Transverse colon (tissue), 4 donors: ENCODE results near the gene UGT1A10.

Source experiments
- POLR2AphosphoS5 ChIP-seq, 3 donors: sonication (generic); formaldehyde crosslinking; IDR thresholded peaks; one replicate each; pipeline ENCODE4 v1.6.1; 2016; ENCODE audit warnings: antibody characterized with exemption in 3 of 3
- TF ChIP-seq, protein P1 (sequence below), 5 experiments: fragments of 200-600 bp in 3 of 5; fragments of 450-650 bp in 2 of 5; sonication (generic) in 3 of 5; IDR thresholded peaks; 1 replicate in 2 of 5; 2 replicates in 3 of 5; pipeline ENCODE4 v1.5.1; 2016 to 2017; ENCODE audit warnings: antibody characterized with exemption in 5 of 5, inconsistent platforms in 3 of 5, mild to moderate bottlenecking in 2 of 5, moderate library complexity in 1 of 5

DNA sequence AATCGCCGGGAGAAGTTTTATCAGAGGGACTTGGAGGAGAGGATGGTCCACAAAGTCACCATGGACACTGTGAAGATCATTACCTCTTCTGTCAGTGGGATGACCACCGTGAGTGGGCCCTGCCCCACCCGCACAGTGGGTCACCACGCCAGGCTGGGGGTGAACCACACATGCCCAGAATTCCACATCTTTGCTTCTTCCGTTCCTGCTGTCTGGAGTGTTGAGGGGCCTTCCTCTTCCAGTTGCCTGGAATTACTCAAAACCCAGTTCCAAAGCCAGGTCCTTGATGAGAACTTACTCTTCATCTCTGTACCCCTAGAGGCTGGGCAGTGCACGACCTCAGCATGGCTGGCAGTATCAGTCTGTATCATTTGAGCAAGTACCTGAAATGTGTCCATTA, 164.0 kb downstream of the UGT1A10 start:
- TF ChIP-seq, protein P1, sequence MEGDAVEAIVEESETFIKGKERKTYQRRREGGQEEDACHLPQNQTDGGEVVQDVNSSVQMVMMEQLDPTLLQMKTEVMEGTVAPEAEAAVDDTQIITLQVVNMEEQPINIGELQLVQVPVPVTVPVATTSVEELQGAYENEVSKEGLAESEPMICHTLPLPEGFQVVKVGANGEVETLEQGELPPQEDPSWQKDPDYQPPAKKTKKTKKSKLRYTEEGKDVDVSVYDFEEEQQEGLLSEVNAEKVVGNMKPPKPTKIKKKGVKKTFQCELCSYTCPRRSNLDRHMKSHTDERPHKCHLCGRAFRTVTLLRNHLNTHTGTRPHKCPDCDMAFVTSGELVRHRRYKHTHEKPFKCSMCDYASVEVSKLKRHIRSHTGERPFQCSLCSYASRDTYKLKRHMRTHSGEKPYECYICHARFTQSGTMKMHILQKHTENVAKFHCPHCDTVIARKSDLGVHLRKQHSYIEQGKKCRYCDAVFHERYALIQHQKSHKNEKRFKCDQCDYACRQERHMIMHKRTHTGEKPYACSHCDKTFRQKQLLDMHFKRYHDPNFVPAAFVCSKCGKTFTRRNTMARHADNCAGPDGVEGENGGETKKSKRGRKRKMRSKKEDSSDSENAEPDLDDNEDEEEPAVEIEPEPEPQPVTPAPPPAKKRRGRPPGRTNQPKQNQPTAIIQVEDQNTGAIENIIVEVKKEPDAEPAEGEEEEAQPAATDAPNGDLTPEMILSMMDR (IDR thresholded peaks at IDR 0.05), result no peak
- TF ChIP-seq POLR2AphosphoS5 (IDR thresholded peaks at IDR 0.05), result no peak
